Endothelial cell of umbilical vein (primary cell): ENCODE data around the gene ARV1.

ENCODE experiments used
- CTCF ChIP-seq, 2 donors: IDR thresholded peaks; 1 replicate in 1 of 2; 2 replicates in 1 of 2; pipeline ENCODE4 v1.5.1; 2011; ENCODE audit warnings: low read length in 2 of 2, mild to moderate bottlenecking in 2 of 2, moderate library complexity in 2 of 2, control low read depth in 1 of 2, inconsistent platforms in 1 of 2, low read depth in 1 of 2; ENCODE audit not compliant: insufficient read depth in 1 of 2; ENCODE audit errors: extremely low read depth in 1 of 2
- EZH2 ChIP-seq: IDR thresholded peaks from 2 replicates; pipeline ENCODE4 v1.6.1; 2012; ENCODE audit warnings: borderline replicate concordance, low read depth, mild to moderate bottlenecking, moderate library complexity, low read length, inconsistent platforms; ENCODE audit not compliant: severe bottlenecking
- FOS ChIP-seq: IDR thresholded peaks from 2 replicates; pipeline ENCODE4 v1.6.1; 2011; ENCODE audit warnings: mild to moderate bottlenecking, low read length, moderate library complexity, borderline replicate concordance; ENCODE audit not compliant: insufficient read depth
- GATA2 ChIP-seq: IDR thresholded peaks from 2 replicates; pipeline ENCODE4 v1.7.0; 2011; ENCODE audit warnings: low read depth, mild to moderate bottlenecking, moderate library complexity, mixed read lengths, low read length; ENCODE audit not compliant: insufficient read length, insufficient read depth
- JUN ChIP-seq: IDR thresholded peaks from 2 replicates; pipeline ENCODE4 v1.6.1; 2011; ENCODE audit warnings: borderline replicate concordance, low read depth; ENCODE audit not compliant: insufficient read length, insufficient read depth
- MAX ChIP-seq: IDR thresholded peaks from 2 replicates; pipeline ENCODE4 v1.6.1; 2011; ENCODE audit not compliant: insufficient read depth, insufficient read length
- MYC ChIP-seq: IDR thresholded peaks from one replicate; pipeline ENCODE4 v1.6.1; 2011; ENCODE audit warnings: mild to moderate bottlenecking, low read depth, low read length
- POLR2A ChIP-seq: IDR thresholded peaks from 2 replicates; pipeline ENCODE4 v1.6.1; 2012; ENCODE audit warnings: low read depth, mild to moderate bottlenecking, control low read depth, low read length
- POLR2AphosphoS5 ChIP-seq: IDR thresholded peaks from 2 replicates; pipeline ENCODE4 v1.6.1; 2012; ENCODE audit warnings: low read depth, mild to moderate bottlenecking, control low read depth, low read length, moderate library complexity; ENCODE audit not compliant: insufficient read depth

- TF ChIP-seq POLR2AphosphoS5, result no peak
- no peak for TF ChIP-seq CTCF (IDR thresholded peaks at IDR 0.05; ENCODE audit: extremely low read depth in 1 of 2, insufficient read depth in 1 of 2, low read depth in 1 of 2, low read length in 2 of 2)
- no peak for TF ChIP-seq EZH2
- no peak for TF ChIP-seq POLR2A
- TF ChIP-seq MAX, result no peak
- no peak for TF ChIP-seq JUN
- no peak for TF ChIP-seq FOS
- TF ChIP-seq MYC, result no peak
- no peak for TF ChIP-seq GATA2
Observed at GRCh38 chr1:230994860-230995259, 16.0 kb downstream of the ARV1 start.
